Dendritic cell treated with granulocyte-macrophage colony-stimulating factor and Interleukin-4, amounts not matched to agents 40 ng/mL and 50 ng/mL, for 4 days (primary cell): ENCODE data around the gene NKX6-1.
A peak's percentile ranks its signal among the peaks of the same experiment; 100 is the strongest.

Experiments used
- H3K27ac Mint-ChIP-seq: one replicate; pipeline ENCODE4 v1.8.0; 2022; ENCODE audit warnings: mild to moderate bottlenecking, mixed read lengths
- H3K27me3 Mint-ChIP-seq: one replicate; pipeline ENCODE4 v1.8.0; 2022; ENCODE audit warnings: mild to moderate bottlenecking, mixed read lengths
- H3K36me3 Mint-ChIP-seq: one replicate; pipeline ENCODE4 v1.8.0; 2022; ENCODE audit warnings: low read depth, mixed read lengths
- H3K4me1 Mint-ChIP-seq: one replicate; pipeline ENCODE4 v1.8.0; 2022; ENCODE audit warnings: low read depth, mixed read lengths
- H3K4me3 Mint-ChIP-seq: one replicate; pipeline ENCODE4 v1.8.0; 2022; ENCODE audit warnings: mild to moderate bottlenecking, moderate library complexity, mixed read lengths
- H3K9me3 Mint-ChIP-seq: one replicate; pipeline ENCODE4 v1.8.0; 2022; ENCODE audit warnings: mixed read lengths
- intact Hi-C: fragments of 100-400 bp; cut with micrococcal nuclease; formaldehyde crosslinking; loops from one replicate; pipeline ENCODE4 v1.15.0; 2022

The NKX6-1 gene

GRCh38 chr4:84498935-84499623 is at the start of gene NKX6-1:
Gene NKX6-1 (minus strand): TSS chr4:84499292. CDS start chr4:84498228, 1,064 bp downstream.
- peak within 1 kb of the TSS; percentile 79 for H3K4me3 Mint-ChIP-seq
- H3K27ac Mint-ChIP-seq, result no peak within 1 kb of the TSS
- H3K36me3 Mint-ChIP-seq, result no peaks in the 10 kb centered on the region
- H3K4me1 Mint-ChIP-seq, result peaks cover 53% of the 10 kb centered on the region
- H3K9me3 Mint-ChIP-seq, result no peaks in the 10 kb centered on the region
- H3K27me3 Mint-ChIP-seq, result peaks cover 92% of the 10 kb centered on the region
- intact Hi-C loops, result loop anchor here (10.0 kb wide), 1 partner anchor 994 kb away; no protein-coding TSS in a partner anchor

DNA sequence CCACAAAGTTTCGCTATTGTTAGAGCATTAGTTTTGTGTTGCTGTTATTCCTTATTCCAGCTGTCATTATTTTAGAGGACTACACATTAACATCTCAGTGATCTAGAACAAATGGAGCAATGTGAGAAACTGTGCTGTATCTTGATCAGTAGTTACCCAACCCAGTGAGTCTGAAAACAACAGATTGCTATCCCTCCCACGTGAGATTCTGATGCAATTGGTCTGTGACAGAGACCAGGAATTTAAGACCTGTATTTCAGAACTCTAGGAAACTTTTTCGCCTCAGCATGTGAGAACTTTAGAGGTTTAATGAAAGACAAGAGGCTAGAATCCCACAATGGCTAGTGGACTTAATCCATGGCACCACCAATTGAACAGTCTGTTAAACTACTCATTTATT is 48.1 kb upstream of the NKX6-1 start:
- Mint-ChIP-seq H3K27me3 (peaks cover 33% of the 10 kb centered on the region), H3K27ac (no peak overlapping the region), H3K9me3 (no peaks in the 10 kb centered on the region), H3K36me3 (no peaks in the 10 kb centered on the region), H3K4me3 (no peak overlapping the region), H3K4me1 (no peaks in the 10 kb centered on the region)
- intact Hi-C loops, result no loop called here

DNA sequence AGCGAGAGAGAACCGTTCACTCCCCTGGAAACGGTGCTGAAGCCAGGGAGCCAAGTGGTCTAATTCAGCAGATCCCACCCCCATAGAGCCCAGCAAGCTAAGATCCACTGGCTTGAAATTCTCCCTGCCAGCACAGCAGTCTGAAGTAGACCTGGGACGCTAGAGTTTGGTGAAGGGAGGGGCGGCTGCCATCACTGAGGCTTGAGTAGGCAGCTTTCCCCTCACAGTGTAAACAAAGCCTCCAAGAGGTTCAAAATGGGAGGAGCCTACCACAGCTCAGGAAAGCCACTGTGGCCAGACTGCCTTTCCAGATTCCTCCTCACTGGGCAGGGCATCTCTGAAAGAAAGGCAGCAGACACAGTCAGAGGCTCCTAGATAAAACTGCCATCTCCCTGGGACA is 46.0 kb upstream of the NKX6-1 start:
- Mint-ChIP-seq H3K27ac (no peak overlapping the region), H3K4me1 (no peaks in the 10 kb centered on the region), H3K36me3 (no peaks in the 10 kb centered on the region), H3K9me3 (no peaks in the 10 kb centered on the region), H3K27me3 (peaks cover 27% of the 10 kb centered on the region), H3K4me3 (no peak overlapping the region)
- intact Hi-C loops, result no loop called here

DNA sequence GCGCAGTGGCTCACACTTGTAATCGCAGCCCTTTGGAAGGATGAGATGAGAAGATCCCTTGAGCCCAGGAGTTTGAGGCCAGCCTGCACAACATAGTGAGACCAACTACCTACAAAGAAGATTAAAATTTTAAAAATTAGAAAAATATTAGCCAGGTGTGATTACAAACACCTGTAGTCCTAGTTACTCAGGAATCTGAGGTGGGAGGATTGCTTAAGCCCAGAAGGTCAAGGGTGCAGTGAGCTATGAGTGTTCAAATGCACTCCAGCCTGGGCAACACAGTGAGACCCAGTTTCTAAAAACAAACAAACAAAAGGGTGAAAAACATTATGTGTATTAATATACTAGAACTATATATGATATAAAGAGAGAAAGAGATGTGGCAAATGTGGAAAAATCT is 36.8 kb upstream of the NKX6-1 start:
- intact Hi-C loops, result no loop called here
- peaks cover 31% of the 10 kb centered on the region for H3K27me3 Mint-ChIP-seq
- no peaks in the 10 kb centered on the region for H3K4me1 Mint-ChIP-seq
- no peak overlapping the region for H3K4me3 Mint-ChIP-seq
- H3K27ac Mint-ChIP-seq, result no peak overlapping the region
- H3K36me3 Mint-ChIP-seq, result no peaks in the 10 kb centered on the region
- no peaks in the 10 kb centered on the region for H3K9me3 Mint-ChIP-seq

DNA sequence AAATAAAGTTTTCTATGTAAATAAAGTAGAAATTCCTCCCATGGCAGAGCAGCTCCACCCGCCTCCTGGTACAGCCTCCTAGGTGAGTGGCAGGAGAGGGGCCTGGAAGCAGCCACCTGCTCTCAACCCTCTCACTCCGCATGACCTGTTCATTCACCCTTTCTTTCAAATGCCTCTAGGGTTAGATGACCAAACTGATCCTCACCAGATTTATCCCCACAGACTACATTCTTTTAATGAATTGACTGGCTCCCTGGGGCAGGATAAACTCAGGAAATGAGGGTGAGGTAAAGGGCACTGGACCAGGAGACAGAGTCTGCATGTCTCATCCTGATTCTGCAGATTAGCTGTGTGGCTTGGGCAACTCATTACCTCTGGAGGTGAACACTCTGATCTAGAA is 32.6 kb upstream of the NKX6-1 start:
- H3K4me1 Mint-ChIP-seq, result no peaks in the 10 kb centered on the region
- H3K4me3 Mint-ChIP-seq, result no peak overlapping the region
- intact Hi-C loops, result no loop called here
- H3K27me3 Mint-ChIP-seq, result peaks cover 32% of the 10 kb centered on the region
- H3K9me3 Mint-ChIP-seq, result no peaks in the 10 kb centered on the region
- H3K27ac Mint-ChIP-seq, result no peak overlapping the region
- no peaks in the 10 kb centered on the region for H3K36me3 Mint-ChIP-seq

DNA sequence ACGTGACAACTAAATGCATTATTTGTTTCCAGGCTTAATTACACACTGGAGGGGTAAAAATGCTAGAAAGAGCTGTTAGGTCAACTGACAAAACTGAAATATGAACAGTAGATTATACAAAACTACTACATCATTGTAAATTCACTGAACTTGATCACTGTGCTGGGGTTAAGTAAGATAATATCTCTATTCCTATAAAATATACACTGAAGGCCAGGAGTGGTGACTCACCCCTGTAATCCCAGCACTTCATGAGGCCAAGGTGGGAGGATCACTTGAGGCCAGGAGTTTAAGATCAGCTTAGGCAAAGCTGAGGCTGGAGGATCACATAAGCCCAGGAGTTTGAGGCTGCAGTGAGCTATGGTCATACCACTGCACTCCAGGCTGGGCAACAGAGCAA is 31.8 kb upstream of the NKX6-1 start:
- intact Hi-C loops, result no loop called here
- H3K36me3 Mint-ChIP-seq, result no peaks in the 10 kb centered on the region

DNA sequence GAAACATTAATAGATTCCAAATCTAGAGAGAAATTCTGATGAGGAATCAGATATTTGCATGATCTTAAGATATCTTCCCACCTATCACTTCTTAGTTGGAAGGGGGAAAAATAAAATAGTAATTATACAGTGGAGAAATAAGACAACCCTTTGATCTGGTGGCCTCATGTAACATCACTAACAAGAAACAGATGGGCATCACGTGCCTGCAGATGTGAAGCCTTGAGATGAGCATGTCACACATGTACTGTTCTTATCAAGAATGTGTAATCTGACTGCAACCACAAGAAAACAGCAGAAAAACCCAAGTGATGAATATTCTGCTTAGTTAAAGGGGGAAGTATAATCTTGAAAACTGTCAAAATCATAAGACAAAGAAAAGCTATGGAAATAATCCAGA is 31.4 kb upstream of the NKX6-1 start:
- Mint-ChIP-seq H3K9me3 (no peaks in the 10 kb centered on the region), H3K27me3 (peaks cover 42% of the 10 kb centered on the region), H3K4me3 (no peak overlapping the region), H3K36me3 (no peaks in the 10 kb centered on the region), H3K27ac (no peak overlapping the region), H3K4me1 (no peaks in the 10 kb centered on the region)
- intact Hi-C loops, result no loop called here

More for the DNA sequence above, 31.8 kb upstream of the NKX6-1 start:
- peaks cover 38% of the 10 kb centered on the region for H3K27me3 Mint-ChIP-seq
- no peaks in the 10 kb centered on the region for H3K9me3 Mint-ChIP-seq
- no peaks in the 10 kb centered on the region for H3K4me1 Mint-ChIP-seq
- no peak overlapping the region for H3K27ac Mint-ChIP-seq
- no peak overlapping the region for H3K4me3 Mint-ChIP-seq

GRCh38 chr4:84529169-84529751 is 30.2 kb upstream of the NKX6-1 start:
- H3K36me3 Mint-ChIP-seq, result no peaks in the 10 kb centered on the region
- peaks cover 36% of the 10 kb centered on the region for H3K27me3 Mint-ChIP-seq
- H3K4me3 Mint-ChIP-seq, result no peak overlapping the region
- intact Hi-C loops, result no loop called here
- no peaks in the 10 kb centered on the region for H3K4me1 Mint-ChIP-seq
- H3K27ac Mint-ChIP-seq, result no peak overlapping the region
- no peaks in the 10 kb centered on the region for H3K9me3 Mint-ChIP-seq

DNA sequence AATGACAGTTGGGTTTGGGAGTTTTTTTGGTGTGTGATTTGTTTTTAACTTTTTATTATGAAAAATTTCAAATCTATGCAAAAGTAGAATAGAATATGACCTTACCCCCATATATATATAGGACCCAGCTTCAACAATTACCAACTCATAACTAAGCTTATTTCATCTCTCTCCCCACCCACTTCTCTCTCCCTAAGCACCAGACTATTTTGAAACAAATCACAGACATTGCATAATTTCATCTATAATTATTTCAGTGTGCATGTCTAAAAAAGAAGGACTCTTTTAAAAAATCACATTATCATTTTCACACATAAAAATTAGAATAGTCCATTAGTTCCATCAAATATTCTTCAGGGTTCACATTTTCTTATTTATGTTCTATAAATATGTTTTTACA is 28.3 kb upstream of the NKX6-1 start:
- intact Hi-C loops, result no loop called here
- Mint-ChIP-seq H3K4me1 (no peaks in the 10 kb centered on the region), H3K4me3 (no peak overlapping the region), H3K27ac (no peak overlapping the region), H3K9me3 (no peaks in the 10 kb centered on the region), H3K36me3 (no peaks in the 10 kb centered on the region), H3K27me3 (peaks cover 31% of the 10 kb centered on the region)

DNA sequence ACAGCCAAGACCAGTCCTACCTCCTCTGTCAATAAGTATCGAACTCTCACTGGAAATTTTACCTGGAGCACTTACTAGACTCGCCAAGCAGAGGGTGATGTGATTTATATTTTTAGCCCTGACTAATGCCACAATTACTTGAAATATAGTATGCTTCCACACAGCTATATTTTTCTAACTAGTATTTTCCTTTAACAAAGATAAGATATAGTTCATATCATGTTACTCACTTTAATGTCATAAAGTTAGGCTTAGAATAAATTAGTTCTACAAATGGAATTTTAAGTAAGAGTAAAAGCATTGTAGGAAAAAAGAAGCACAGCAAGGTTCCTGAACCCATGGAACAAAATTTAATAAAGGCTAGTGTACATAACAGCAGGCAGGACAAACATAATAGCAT is 16.0 kb upstream of the NKX6-1 start:
- Mint-ChIP-seq H3K36me3 (no peaks in the 10 kb centered on the region), H3K9me3 (no peaks in the 10 kb centered on the region), H3K4me3 (no peak overlapping the region), H3K27ac (no peak overlapping the region), H3K4me1 (no peaks in the 10 kb centered on the region), H3K27me3 (peaks cover 50% of the 10 kb centered on the region)
- intact Hi-C loops, result no loop called here

GRCh38 chr4:84512277-84512676 is 13.2 kb upstream of the NKX6-1 start:
- intact Hi-C loops, result no loop called here
- peaks cover 54% of the 10 kb centered on the region for H3K27me3 Mint-ChIP-seq
- no peaks in the 10 kb centered on the region for H3K9me3 Mint-ChIP-seq
- no peak overlapping the region for H3K27ac Mint-ChIP-seq
- H3K4me1 Mint-ChIP-seq, result no peaks in the 10 kb centered on the region
- H3K36me3 Mint-ChIP-seq, result no peaks in the 10 kb centered on the region
- H3K4me3 Mint-ChIP-seq, result no peak overlapping the region

GRCh38 chr4:84511703-84512102 is 12.6 kb upstream of the NKX6-1 start:
- no peaks in the 10 kb centered on the region for H3K36me3 Mint-ChIP-seq

GRCh38 chr4:84507941-84508340 is 8.8 kb upstream of the NKX6-1 start:
- Mint-ChIP-seq H3K27me3 (peaks cover 56% of the 10 kb centered on the region), H3K4me3 (no peak overlapping the region)
- intact Hi-C loops, result no loop called here

More at GRCh38 chr4:84511703-84512102, 12.6 kb upstream of the NKX6-1 start:
- intact Hi-C loops, result no loop called here
- no peak overlapping the region for H3K27ac Mint-ChIP-seq
- no peaks in the 10 kb centered on the region for H3K4me1 Mint-ChIP-seq
- no peaks in the 10 kb centered on the region for H3K9me3 Mint-ChIP-seq
- no peak overlapping the region for H3K4me3 Mint-ChIP-seq
- H3K27me3 Mint-ChIP-seq, result peaks cover 51% of the 10 kb centered on the region

DNA sequence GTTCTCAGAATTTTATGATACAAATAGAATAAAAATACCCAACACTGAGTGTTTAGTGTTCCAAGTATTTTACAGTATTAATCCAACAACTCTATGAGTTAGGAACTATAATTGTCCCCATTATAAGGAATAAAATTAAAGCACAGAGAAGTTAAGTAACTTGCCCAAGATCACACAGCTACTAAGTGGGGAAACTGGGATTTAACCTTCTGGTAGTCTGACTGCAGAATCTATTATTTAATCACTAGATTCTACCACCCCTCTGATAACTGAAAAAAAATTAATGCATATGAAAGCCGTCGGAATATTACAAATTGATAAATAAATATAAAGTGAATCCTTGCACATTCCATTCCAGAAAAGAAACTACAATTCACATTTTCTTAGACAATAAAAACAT is 5.7 kb upstream of the NKX6-1 start:
- Mint-ChIP-seq H3K36me3 (no peaks in the 10 kb centered on the region), H3K27me3 (peaks cover 70% of the 10 kb centered on the region), H3K4me1 (peaks cover 14% of the 10 kb centered on the region), H3K9me3 (no peaks in the 10 kb centered on the region), H3K27ac (no peak overlapping the region), H3K4me3 (no peak overlapping the region)
- intact Hi-C loops, result loop anchor here (1.0 kb wide), 1 partner anchor 861 kb away; no protein-coding TSS in a partner anchor

More at GRCh38 chr4:84507941-84508340, 8.8 kb upstream of the NKX6-1 start:
- no peak overlapping the region for H3K27ac Mint-ChIP-seq
- H3K9me3 Mint-ChIP-seq, result no peaks in the 10 kb centered on the region
- no peaks in the 10 kb centered on the region for H3K36me3 Mint-ChIP-seq
- H3K4me1 Mint-ChIP-seq, result peaks cover 7% of the 10 kb centered on the region
